ENCODE measurements around the gene NOSIP. TPM values are rescaled to one million over a fixed set of nuclear protein-coding genes. Genes with fewer than 3 reads are reported as not detected.

NOSIP gene
- total RNA-seq, 1 donor from 2014 or later: 62.0 TPM

GRCh38 chr19:49597703-49597974 lies 17.3 kb upstream of the NOSIP start:
- Mint-ChIP-seq H3K4me1 (ENCODE audit: unreplicated experiment) (peaks cover 7% of the 10 kb centered on the region), H3K9me3 (no peaks in the 10 kb centered on the region), H3K4me3 (no peak overlapping the region), H3K27me3 (no peaks in the 10 kb centered on the region), H3K36me3 (peaks cover 21% of the 10 kb centered on the region), H3K27ac (no peak overlapping the region)
- TF ChIP-seq CTCF (conservative IDR thresholded peaks at IDR 0.05): no peak
- DNase-seq (ENCODE audit: extremely low spot score, unreplicated experiment): no peak

GRCh38 chr19:49596954-49597702 lies 16.8 kb upstream of the NOSIP start:
- Mint-ChIP-seq H3K27me3 (no peaks in the 10 kb centered on the region), H3K36me3 (peaks cover 20% of the 10 kb centered on the region), H3K27ac (no peak overlapping the region)

DNA sequence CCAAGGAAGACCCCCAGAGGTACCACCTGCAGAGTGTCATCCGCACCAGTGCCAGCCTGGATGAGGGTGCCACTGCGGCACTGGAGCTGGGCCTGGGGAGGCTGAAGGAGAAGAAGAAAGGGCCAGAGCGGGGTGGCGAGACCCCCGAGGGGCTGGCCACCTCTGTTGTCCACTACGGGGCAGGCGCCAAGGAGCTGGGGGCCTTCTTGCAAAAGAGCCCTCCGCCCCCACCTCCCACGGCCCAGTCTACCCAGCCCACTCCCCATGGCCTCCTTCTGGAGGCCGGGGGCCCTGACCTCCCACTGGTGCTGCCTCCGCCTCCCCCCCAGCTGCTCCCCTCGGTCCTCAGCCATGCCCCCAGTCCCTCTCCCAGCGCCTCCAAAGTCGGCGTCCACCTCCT lies 16.1 kb upstream of the NOSIP start:
- Mint-ChIP-seq H3K27ac (no peak overlapping the region), H3K27me3 (no peaks in the 10 kb centered on the region), H3K36me3 (peaks cover 17% of the 10 kb centered on the region), H3K9me3 (no peaks in the 10 kb centered on the region), H3K4me3 (no peak overlapping the region), H3K4me1 (ENCODE audit: unreplicated experiment) (peaks cover 7% of the 10 kb centered on the region)
- no peak for DNase-seq (ENCODE audit: extremely low spot score, unreplicated experiment)
- TF ChIP-seq CTCF (conservative IDR thresholded peaks at IDR 0.05): no peak

More at GRCh38 chr19:49596954-49597702, 16.8 kb upstream of the NOSIP start:
- Mint-ChIP-seq H3K4me1 (ENCODE audit: unreplicated experiment) (peaks cover 7% of the 10 kb centered on the region), H3K9me3 (no peaks in the 10 kb centered on the region), H3K4me3 (no peak overlapping the region)
- no peak for TF ChIP-seq CTCF (conservative IDR thresholded peaks at IDR 0.05)
- no peak for DNase-seq (ENCODE audit: extremely low spot score, unreplicated experiment)

GRCh38 chr19:49595819-49596404 lies 15.6 kb upstream of the NOSIP start:
- peaks cover 16% of the 10 kb centered on the region for H3K36me3 Mint-ChIP-seq
- no peak for TF ChIP-seq CTCF (conservative IDR thresholded peaks at IDR 0.05)

GRCh38 chr19:49594993-49595818 lies 14.8 kb upstream of the NOSIP start:
- no peaks in the 10 kb centered on the region for H3K9me3 Mint-ChIP-seq
- no peak for TF ChIP-seq CTCF (conservative IDR thresholded peaks at IDR 0.05)
- H3K4me3 Mint-ChIP-seq: no peak overlapping the region
- no peaks in the 10 kb centered on the region for H3K27me3 Mint-ChIP-seq
- no peak overlapping the region for H3K27ac Mint-ChIP-seq
- DNase-seq (ENCODE audit: extremely low spot score, unreplicated experiment): no peak
- peaks cover 7% of the 10 kb centered on the region for H3K4me1 Mint-ChIP-seq (ENCODE audit: unreplicated experiment)
- peaks cover 14% of the 10 kb centered on the region for H3K36me3 Mint-ChIP-seq

More at GRCh38 chr19:49595819-49596404, 15.6 kb upstream of the NOSIP start:
- Mint-ChIP-seq H3K27me3 (no peaks in the 10 kb centered on the region), H3K4me3 (no peak overlapping the region), H3K27ac (no peak overlapping the region), H3K9me3 (no peaks in the 10 kb centered on the region), H3K4me1 (ENCODE audit: unreplicated experiment) (peaks cover 7% of the 10 kb centered on the region)
- no peak for DNase-seq (ENCODE audit: extremely low spot score, unreplicated experiment)
